Measurements from ENCODE around the gene SACM1L. TPM values are rescaled to one million over a fixed set of nuclear protein-coding genes. Genes with fewer than 3 reads are reported as not detected.
A peak's percentile ranks its signal among the peaks of the same experiment; 100 is the strongest.
"Not testable (repeated sequence)": the region's sequence is repeated elsewhere in the genome, so short reads cannot be mapped to it uniquely, and the experiment has no call there.

The SACM1L gene
- total RNA-seq, 1 experiment from 2014 or later: 15.3 TPM

- DNase-seq (ENCODE audit: low read depth): no peak
Measured at GRCh38 chr3:45667569-45667934, 21.6 kb upstream of the SACM1L start.

- DNase-seq (ENCODE audit: low read depth): no peak
Measured at GRCh38 chr3:45670436-45670835, 18.8 kb upstream of the SACM1L start.

GRCh38 chr3:45670991-45671390 is 18.2 kb upstream of the SACM1L start:
- no peak for DNase-seq (ENCODE audit: low read depth)

GRCh38 chr3:45673273-45673672 is 15.9 kb upstream of the SACM1L start:
- no peak for DNase-seq (ENCODE audit: low read depth)

- DNase-seq (ENCODE audit: low read depth): no peak
Measured at GRCh38 chr3:45676325-45677032, 12.7 kb upstream of the SACM1L start.

GRCh38 chr3:45677033-45677446 is 12.2 kb upstream of the SACM1L start:
- DNase-seq (ENCODE audit: low read depth): no peak

GRCh38 chr3:45677841-45678240 is 11.4 kb upstream of the SACM1L start:
- no peak for DNase-seq (ENCODE audit: low read depth)

- no peak for DNase-seq (ENCODE audit: low read depth)
Measured at GRCh38 chr3:45679805-45680204, 9.4 kb upstream of the SACM1L start.

GRCh38 chr3:45681221-45681620 is 8.0 kb upstream of the SACM1L start:
- no peak for DNase-seq (ENCODE audit: low read depth)

GRCh38 chr3:45681846-45682245 is 7.3 kb upstream of the SACM1L start:
- DNase-seq (ENCODE audit: low read depth): no peak

- no peak for DNase-seq (ENCODE audit: low read depth)
Measured at GRCh38 chr3:45682311-45682710, 6.9 kb upstream of the SACM1L start.

- no peak for DNase-seq (ENCODE audit: low read depth)
Measured at GRCh38 chr3:45682786-45683185, 6.4 kb upstream of the SACM1L start.

GRCh38 chr3:45683417-45684326 is 5.5 kb upstream of the SACM1L start:
- DNase-seq (ENCODE audit: low read depth): no peak

GRCh38 chr3:45684327-45684892 is 4.8 kb upstream of the SACM1L start:
- DNase-seq (ENCODE audit: low read depth): no peak

GRCh38 chr3:45685722-45686121 is 3.5 kb upstream of the SACM1L start:
- DNase-seq (ENCODE audit: low read depth): not testable (repeated sequence)

- DNase-seq (ENCODE audit: low read depth): no peak
Measured at GRCh38 chr3:45686850-45687249, 2.3 kb upstream of the SACM1L start.

GRCh38 chr3:45687828-45688193 is 1.4 kb upstream of the SACM1L start:
- no peak for DNase-seq (ENCODE audit: low read depth)

GRCh38 chr3:45688194-45688881 is 858 bp upstream of the SACM1L start:
- DNase-seq (ENCODE audit: low read depth): peak; percentile 42

GRCh38 chr3:45689787-45690145 is 570 bp downstream of the SACM1L start:
- no peak for DNase-seq (ENCODE audit: low read depth)

- no peak for DNase-seq (ENCODE audit: low read depth)
Measured at GRCh38 chr3:45690336-45691035, 1.3 kb downstream of the SACM1L start.

- no peak for DNase-seq (ENCODE audit: low read depth)
Measured at GRCh38 chr3:45691842-45692241, 2.6 kb downstream of the SACM1L start.

- no peak for DNase-seq (ENCODE audit: low read depth)
Measured at GRCh38 chr3:45692866-45693265, 3.7 kb downstream of the SACM1L start.
